Kasumi-1 (cell line): ENCODE data around the gene SLCO3A1.
"Not testable (repeated sequence)": the region's sequence is repeated elsewhere in the genome, so short reads cannot be mapped to it uniquely, and the experiment has no call there.

Experiments
- DNase-seq, 2 experiments: peaks; one replicate each; lab custom pipeline; 2025; lab: John Stamatoyannopoulos, UW

SLCO3A1 gene

DNA sequence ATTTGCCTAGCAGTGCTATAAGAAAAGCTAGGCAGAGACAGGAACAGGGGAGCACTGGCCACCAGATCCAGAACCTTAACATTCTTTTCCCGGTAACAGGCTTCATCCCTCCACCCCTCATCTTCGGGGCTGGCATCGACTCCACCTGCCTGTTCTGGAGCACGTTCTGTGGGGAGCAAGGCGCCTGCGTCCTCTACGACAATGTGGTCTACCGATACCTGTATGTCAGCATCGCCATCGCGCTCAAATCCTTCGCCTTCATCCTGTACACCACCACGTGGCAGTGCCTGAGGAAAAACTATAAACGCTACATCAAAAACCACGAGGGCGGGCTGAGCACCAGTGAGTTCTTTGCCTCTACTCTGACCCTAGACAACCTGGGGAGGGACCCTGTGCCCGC, 309.1 kb downstream of the SLCO3A1 start:
- no peak for DNase-seq

DNA sequence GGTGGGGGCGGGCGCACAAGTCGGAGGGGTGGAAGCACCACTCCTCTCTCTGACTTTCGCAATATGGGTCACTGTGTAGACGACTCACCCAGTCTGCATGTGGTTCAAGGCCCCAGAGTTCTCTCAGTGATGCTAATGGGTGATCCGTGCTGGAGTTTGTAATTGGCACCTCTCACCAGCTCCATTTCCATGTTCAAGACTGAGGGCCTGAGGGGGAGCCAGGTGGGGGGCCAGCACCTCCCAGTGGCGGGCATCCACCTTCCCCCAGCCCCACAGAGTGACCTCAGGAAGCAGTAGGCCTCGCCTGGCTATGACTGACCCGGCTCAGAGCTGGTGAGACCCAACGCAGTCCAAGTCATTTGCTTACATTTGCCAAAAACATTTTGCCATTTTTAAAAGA, 310.1 kb downstream of the SLCO3A1 start:
- no peak for DNase-seq

DNA sequence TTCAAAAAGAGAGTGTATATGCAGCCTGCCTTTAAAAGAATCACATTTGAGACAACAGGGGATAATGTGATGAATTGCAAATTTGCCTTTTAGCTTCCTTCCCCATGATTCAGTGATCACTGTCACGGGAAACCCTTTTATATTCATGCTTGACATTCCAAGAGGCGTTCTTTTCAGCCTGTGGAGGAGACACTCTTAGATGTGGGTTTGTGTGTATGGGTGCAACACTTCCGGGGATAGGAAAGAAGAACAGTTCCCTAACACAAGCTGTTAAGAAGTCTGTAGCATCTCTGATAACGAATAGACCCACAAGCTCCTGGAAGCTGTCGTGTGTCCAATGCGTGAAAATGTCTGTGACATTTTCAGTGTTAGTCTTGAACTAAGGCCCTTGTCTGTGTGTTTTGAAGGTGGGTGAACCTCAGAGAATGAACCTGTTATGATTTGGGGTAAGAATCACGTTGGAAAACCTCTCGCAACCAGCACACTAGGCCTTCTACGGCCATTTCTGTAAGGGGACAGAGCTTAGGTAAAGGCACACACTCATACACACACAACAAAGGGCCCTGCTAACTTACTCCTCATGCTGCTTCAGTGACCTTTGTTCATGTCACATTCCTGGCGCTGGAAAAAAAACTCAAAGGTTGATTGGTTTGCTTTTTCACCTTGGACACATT, 311.0 kb downstream of the SLCO3A1 start:
- DNase-seq: peak; percentile 71 to 77

DNA sequence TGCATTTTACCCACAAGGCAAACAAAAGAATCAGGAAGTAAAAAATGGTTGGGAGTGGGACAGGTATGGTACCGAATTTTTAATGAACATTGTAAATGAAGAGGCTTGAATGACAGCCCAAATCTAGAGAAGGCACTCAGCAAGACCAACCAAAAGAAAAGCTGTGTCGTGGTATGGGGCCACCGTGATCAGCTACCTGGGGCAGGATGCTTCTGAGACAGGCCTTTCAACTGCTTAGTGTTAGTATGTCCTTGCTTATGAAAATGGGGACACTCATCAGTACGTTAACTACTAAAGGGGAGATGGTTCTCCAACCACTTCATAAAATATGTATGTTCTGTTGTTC, 311.5 kb downstream of the SLCO3A1 start:
- DNase-seq: no peak

DNA sequence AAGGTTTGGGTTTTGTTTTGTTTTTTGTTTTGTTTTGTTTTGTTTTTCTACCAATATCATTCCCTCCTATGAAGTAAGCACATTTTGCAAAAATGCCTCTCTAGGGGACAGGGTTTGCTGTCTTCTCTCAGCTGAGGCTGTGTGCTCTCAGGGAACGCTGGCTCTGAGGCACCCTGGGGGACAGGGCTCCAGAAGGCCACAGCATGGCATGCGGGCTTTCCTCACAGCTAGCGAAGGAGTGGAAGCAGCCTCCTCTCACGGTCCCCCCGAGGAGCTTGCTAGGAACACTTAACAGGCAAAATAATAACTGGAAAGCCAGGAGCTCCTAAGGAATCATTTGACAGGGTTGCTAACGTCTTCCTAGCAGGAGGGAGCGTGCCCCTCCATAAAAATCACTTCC, 312.5 kb downstream of the SLCO3A1 start:
- no peak for DNase-seq

DNA sequence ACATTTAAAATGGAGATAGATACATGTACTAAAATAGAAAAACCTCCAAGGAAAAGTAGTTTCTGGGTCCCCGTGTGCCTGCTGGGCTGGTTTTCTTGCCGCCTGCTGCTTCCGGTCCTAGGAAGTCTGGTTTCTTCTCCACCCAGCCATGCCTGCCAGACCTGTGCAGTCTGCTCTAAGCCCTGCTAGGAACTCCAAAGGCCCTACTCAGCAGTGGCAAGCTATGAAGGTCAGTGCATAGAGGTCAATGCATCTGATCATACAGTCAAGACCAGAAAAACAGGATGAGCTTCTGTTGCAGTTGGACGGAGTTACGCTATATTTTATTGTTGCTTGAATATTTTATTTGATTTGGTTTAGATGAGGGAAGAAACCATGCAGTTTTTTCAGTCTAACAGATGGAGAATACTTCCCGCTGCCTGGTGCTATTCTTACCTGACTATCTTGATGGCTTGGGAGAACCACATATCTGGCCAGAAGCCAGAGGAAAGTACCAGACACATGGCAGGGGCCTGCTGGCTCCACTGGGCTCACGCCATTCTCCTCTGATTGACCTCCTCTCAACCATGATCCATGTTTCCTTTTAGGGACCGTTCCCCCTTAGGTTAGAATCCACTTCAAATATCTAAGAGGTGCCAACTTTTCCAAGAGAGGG, 313.4 kb downstream of the SLCO3A1 start:
- no peak for DNase-seq

DNA sequence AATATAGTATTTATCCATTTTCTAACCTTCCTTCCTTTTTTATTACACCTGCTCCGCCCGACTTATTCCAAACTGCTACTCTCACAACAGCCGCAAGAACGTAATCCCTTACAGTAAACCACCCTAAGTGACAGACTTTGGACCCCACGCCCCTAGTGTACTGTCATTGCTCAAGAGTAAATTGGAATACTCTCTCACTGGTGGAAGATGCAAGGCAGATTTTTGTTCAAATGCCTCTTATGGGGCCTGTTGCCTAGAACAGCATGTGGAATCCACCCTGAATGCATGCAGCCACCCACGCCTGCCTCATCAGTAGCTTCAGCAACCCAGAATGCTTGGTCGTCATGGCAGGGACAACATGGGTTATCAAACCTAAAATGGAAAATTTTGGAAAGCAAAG, 313.9 kb downstream of the SLCO3A1 start:
- DNase-seq: no peak

DNA sequence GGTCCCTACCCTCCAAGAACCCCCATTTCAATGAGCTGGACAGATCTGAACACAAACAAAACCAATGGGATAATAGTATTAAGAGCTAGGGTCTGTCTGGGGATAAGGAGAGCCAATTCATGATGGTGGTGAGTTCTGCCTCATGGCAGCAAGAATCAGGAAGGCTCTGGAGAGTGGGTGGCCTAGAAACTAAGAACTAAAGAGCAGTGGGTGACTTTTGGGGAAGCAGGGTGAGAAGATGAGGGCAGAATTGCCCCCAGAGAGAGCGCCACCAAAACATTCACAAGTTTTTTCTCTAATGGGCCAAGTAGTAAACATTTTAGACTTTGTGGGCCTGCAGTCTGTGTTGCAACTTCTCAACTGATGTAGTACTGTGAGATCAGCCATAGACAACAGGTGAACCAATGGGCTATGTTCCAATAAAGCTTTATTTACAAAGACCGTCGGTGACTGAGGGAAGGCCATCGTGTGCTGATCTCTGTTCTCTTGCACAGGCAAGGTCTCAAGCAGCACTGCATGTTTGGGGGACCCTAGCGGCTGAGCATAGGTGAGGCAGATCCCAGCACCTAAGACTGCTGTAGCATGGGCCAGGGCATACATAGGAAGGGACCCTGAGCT, 314.7 kb downstream of the SLCO3A1 start:
- no peak for DNase-seq

DNA sequence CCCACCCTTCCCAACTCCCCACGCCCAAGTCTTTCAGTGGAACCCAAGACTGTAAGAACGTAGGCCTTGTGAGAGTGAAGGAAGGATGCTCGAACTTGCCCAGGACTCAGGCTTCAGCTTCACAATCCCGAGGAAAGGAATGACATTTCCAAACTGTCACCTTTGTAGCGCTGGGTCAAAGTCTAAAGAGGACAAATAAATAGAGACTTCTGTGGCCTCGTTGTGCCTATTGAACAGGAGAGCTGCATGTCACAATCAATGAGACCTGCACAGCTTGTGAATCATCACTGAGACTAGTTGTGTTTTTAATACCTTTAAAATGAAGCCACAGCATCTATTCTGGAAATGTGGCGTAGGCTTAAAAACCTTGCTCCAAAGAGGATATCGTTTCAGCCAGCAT, 317.4 kb downstream of the SLCO3A1 start:
- DNase-seq: no peak

DNA sequence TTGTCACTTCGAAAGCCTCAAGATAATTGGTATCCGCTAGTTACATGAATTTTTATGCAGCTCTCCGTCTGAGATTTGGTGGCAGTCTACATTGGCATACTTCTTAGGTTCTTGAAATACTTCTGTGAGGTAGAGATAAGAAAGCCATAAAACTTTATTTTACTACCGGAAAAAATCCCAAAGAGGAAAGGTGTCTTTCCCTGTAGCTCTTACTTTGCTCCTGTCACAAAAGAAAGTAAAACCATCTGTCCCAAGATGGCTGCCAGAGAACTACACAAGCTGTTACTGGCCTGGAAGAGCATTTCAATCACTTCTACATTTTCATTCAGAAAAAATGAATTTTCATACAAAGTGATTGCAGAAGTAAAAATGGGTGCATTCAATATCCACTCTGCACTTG, 325.4 kb downstream of the SLCO3A1 start:
- no peak for DNase-seq

DNA sequence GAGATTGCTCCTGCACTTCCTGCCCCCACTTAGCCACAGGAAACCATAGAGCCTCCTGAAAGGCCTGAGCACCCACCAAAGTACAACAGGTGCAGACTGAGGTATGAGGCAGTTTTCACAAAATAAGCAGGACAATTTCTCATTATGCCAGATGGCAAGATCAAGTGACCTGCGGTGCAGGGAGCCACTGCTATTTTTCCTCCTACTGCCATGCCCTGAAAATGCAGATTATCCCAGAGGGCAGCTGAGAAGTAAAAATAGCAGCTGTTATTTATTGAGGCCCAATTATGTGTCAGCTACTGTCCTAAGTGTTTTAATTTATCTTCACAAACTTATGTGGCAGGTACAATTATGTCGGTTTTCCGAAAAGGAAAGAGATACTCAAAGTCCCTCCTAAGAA, 330.6 kb downstream of the SLCO3A1 start:
- DNase-seq: no peak

DNA sequence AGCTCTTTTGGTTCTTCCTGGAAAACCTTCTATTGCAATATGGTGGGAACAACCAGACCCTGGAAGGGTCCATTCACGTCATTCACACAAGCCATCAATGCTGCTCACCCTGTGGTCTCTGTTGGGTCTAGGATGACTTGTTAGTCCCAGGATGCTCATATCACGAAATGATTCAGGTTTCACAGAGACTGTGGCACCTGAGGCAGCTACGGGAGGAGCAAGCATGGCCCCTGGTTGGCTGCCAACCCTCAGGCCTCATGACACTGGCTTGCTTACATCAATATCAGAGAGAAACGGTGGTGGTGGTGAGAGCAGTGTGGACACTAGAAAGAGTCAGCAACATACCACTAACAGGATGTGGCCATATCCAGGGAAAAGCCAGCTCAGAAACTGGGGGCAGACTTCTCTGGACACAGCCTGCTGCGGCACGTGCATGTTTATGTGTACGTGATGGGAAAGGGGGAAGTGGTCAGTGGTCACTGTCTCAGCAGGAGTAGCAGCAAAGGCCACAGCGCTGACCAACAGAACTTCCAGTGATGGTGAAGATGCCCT, 331.2 kb downstream of the SLCO3A1 start:
- no peak for DNase-seq

DNA sequence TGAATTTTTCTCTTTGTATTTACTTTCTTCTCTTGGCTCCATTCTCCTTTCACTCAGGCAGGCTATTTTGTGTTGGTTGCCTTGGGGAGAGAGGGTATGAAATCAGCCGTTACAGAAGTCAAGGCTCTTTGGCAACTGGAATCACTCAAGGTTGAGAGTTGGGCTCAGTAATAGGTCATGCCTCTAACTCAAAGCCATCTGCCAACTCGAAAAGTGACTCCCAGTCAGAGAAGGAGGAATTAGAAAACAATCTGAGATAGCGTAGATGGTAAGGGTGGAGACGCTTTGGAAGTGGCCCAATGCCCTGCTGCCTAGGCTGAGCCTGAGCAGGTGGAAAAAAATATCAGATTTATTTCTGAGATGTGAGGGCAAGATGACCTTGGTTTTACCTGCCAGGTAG, 334.5 kb downstream of the SLCO3A1 start:
- DNase-seq: no peak

DNA sequence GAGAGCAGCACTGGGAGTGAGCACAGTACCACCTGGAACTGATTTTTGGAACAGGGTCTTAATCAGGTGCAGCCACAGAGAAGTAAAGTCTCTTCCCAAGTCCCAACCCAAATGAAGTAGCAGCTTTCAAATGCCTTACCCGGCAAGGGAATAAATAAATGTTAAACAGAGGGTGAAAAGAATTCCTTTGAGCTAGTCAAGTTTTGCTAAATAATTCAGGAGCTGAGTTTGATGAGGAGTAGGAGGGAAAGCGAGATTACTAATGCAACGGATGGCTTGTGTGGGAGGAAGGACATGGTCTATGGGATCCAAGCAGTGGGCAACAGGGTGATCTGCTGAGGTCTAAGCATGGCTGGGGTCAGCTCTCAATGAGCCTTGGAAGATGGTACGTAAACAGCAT, 335.7 kb downstream of the SLCO3A1 start:
- DNase-seq: no peak

DNA sequence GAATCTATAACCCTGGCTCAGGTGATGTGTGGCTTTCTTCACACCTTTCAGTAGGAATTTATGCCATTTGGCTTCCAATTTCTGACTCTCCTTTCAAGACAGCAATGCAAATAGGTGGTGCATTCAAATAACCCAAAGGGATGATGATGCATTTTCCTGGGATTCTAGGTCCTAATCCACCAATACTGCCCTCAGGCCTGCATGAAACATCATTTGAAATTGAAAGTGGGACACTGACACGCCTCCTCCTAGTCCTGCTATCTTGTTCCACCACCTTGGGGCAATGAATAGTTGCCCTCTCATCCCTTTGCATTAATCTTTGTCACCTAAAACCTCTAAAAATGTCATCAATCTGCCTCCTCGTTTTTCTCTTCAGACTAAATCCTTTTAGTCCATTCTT, 341.7 kb downstream of the SLCO3A1 start:
- no peak for DNase-seq

DNA sequence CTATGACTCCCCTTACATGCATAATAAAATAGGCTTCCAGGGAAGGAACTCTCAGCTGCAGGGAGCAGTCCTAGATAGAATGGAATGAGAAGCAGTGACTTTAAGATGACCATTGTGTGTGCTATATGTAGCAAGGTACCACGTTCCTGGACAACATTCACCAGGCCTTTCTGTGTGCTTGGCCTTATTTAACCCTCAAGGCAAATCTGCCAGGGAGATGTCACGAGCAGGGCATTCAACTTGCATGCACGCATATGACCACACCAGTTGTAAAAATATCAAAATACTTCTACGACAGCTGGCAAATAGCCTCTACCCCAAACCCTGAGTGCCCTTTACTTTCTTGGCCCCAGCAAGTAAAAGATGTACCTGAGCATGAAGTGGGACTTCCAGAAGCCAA, 342.8 kb downstream of the SLCO3A1 start:
- DNase-seq: no peak

DNA sequence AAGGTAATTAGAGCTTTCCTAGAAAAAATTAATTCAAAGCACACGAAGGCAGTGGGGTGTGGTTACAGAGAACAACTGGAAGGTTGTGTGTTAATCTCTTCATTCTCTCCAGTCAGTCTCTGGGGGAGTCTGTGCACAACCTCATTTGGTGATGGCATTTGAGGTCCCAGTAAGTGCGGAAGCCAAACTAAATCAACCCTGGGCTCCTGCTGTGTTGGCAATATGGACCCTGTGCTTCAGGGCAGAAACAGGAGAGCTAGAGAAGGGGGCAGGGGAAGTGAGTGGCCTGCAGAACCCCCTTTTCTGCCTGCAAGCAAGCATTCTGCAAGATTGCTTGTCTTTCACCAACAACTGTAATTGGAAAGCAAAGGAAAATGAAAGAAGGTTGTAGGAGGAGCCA, 344.2 kb downstream of the SLCO3A1 start:
- no peak for DNase-seq

DNA sequence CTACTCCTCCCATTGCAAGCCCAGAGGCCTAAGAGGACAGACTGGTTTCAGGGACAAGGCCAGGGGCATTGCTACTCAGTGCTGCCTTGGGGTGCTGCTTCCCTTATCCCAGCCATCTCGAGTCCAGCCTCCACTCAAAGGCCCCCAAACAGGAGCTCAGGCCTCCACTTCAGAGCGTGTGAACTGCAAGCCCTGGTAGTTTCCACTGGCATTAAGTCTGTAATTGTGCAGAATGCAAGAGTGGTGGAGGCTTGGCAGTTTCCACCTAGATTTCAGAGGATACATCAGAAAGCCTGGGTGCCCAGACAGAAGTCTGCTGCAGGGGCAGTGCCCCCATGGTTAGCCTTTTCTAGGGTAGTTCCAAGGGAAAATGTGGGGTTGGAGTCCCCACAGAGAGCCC, 347.4 kb downstream of the SLCO3A1 start:
- no peak for DNase-seq

DNA sequence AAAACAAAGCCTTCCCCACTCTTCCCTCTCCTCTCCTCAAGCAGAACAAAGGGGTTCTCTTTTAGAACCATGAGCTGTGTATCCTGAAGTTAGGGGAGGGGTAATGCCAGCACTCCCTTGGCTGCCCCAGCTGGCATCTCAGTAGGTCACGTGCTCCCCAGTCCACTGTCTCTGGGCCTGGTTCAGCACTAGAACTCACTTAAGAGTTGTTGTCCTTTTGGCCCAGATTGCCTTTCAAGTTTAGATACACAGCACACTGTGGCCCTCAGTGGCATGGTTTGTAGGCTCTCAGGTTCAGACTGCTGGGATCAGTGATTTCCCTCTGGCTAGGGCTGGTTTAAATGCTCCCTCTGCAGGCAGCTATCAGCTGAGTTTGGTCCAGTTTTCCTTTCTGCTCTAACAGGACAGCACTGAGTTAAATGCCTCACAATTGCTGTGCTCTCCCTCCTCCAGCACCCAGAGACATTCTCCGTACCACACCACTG, 351.8 kb downstream of the SLCO3A1 start:
- DNase-seq: no peak

DNA sequence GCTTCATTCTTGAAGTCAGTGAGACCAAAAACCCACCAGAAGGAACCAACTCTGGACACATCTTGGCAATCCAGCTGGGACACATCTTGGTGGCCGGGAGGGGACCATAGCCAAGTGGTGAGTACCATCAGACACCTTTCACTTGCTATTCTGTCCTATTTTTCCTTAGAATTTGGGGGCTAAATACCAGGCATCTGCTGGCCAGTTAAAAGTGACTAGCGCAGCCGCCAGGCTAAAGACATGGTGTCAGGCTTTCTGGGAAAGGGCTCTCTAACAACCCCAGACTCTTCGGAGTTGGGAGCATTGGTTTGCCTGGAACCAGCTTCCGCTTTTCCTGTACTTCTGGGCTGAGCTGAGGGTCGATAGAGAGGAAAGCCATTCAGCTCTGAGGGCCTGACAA, 354.1 kb downstream of the SLCO3A1 start:
- not testable (repeated sequence) for DNase-seq
